ENCODE measurements around the gene PSMA5. TPM values are rescaled to one million over a fixed set of nuclear protein-coding genes. Genes with fewer than 3 reads are reported as not detected.

PSMA5 gene
- total and polyA plus RNA-seq, 9 donors, result 19.4 to 52.0 (median 38.1) TPM

DNA sequence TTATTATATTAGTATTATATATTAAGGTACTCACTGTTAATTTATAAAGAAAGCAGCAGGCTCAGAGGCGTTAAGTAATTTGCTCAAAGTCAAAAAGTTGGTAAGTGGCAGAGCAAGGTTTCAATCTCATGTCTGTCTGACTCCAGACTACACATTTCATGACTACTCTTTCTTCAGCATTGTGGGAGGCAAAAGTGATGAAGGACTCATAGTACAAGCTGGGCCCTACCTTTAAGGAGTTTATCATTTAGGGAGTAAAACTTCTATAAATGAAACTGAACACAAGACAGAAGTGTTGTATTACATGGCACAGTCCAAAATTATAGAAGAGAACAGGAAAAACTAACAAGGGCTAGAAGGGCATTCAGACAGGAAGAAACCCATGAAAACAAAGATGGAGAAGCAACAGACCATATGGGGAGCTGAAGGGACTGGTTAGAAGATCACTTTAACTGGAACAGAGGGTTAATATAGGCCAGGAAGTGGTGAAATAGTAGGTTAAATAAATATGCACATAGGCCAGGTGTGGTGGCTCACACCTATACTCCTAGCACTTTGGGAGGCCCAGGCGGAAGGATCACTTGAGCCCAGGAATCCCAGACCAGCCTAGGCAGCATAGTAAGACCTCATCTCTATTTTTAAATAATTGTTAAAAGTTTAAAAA, 40.1 kb downstream of the PSMA5 start:
- WGBS, 3 donors, result 91 to 96% (median 92%) methylated on average over 2 of the region's 2 CpGs
- Histone ChIP-seq H3K4me1 (ENCODE audit: insufficient read depth) (no peaks in the 10 kb centered on the region), H3K9me3 (no peaks in the 10 kb centered on the region), H3K27ac (no peak overlapping the region), H3K27me3 (no peaks in the 10 kb centered on the region), H3K36me3 (no peaks in the 10 kb centered on the region), H3K4me3 (no peak overlapping the region)
- TF ChIP-seq EP300 (IDR thresholded peaks at IDR 0.05), result no peak
- TF ChIP-seq, protein P1, sequence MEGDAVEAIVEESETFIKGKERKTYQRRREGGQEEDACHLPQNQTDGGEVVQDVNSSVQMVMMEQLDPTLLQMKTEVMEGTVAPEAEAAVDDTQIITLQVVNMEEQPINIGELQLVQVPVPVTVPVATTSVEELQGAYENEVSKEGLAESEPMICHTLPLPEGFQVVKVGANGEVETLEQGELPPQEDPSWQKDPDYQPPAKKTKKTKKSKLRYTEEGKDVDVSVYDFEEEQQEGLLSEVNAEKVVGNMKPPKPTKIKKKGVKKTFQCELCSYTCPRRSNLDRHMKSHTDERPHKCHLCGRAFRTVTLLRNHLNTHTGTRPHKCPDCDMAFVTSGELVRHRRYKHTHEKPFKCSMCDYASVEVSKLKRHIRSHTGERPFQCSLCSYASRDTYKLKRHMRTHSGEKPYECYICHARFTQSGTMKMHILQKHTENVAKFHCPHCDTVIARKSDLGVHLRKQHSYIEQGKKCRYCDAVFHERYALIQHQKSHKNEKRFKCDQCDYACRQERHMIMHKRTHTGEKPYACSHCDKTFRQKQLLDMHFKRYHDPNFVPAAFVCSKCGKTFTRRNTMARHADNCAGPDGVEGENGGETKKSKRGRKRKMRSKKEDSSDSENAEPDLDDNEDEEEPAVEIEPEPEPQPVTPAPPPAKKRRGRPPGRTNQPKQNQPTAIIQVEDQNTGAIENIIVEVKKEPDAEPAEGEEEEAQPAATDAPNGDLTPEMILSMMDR (IDR thresholded peaks at IDR 0.05), result no peak
- intact Hi-C loops (cut with DNase I), result no loop called here
- DNase-seq, result no peak

DNA sequence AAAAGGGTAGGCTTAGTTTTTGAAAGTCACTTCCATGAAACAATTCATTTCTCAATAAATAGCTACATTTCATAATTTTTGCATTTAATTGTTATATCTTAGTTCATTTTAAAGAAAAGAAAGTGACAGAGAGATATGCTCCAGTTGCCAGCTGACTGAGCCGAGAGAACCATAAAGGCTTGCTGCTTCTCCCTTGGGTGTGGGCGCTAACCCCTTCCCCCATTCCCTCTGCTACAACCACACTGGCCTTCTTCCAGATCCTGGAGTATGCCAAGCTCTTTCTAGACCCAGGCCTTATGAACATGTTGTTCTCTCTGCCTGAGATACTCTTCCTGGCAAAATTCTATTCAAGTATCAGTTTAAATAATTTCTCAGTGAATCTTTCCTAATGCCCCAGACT, 40.8 kb downstream of the PSMA5 start:
- TF ChIP-seq POLR2A (IDR thresholded peaks at IDR 0.05), result no peak
- TF ChIP-seq, protein P1 (IDR thresholded peaks at IDR 0.05), result no peak
- no peak for TF ChIP-seq EP300 (IDR thresholded peaks at IDR 0.05)
- no peak overlapping the region for H3K27ac ChIP-seq
- H3K4me3 ChIP-seq, result no peak overlapping the region
- H3K9me3 ChIP-seq, result no peaks in the 10 kb centered on the region
- H3K27me3 ChIP-seq, result no peaks in the 10 kb centered on the region
- 56 to 71% (median 64%) methylated on average over 2 of the region's 2 CpGs for WGBS, 3 donors
- no peak for DNase-seq
- H3K36me3 ChIP-seq, result no peaks in the 10 kb centered on the region
- intact Hi-C loops (cut with DNase I), result no loop called here
- H3K4me1 ChIP-seq (ENCODE audit: insufficient read depth), result no peaks in the 10 kb centered on the region

DNA sequence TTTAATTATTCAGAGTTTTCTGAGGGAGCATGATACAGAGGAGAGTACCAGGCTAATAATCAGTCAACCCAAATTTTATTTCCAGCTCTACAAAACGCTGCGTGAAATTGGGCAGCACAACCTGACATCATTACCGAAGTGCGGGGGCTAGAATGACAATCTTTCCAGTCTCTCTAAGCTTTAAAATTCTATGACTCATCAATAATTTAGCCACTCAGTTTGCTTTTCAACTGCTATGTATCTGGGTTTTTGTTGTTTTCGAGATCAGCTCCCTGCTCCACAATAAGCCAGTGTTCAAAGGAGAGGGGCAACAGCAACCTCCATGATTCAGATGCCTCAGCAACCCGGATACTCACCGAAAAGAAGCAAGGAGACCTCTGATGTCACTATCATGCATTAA, 42.4 kb downstream of the PSMA5 start:
- intact Hi-C loops (cut with DNase I), result no loop called here

DNA sequence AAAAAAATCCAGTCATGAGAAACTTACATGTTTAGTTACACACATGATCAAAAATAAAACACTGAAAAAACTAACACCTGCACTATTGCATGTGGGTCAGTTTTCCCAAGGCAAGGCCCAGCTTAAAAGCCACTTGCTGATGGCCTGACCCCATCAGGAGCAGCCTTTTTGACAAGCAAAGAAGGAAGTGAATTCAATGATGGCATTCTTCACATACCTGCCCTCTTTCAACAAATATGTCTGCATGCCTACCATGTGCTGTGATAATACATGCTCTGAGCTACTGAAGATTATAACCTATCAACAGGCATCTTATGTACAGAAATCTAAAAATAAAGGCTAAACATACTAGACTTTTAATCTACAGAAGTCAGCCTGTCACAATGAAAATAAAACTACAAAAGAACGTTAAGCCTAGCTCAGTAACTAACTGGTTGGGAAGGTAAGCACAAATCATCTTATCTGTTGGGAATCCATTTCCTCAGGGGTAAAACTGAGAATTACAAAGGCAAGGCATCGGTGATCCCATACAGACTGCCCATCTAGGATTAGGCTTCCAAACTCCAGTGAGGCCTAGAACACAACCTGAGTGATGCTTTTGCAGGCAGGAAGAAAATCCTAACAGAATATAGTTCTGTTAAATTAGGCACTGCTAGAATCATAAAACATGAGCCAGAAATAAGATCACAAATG, 43.0 kb downstream of the PSMA5 start:
- H3K9me3 ChIP-seq, result no peaks in the 10 kb centered on the region

More for the DNA sequence above, 42.4 kb downstream of the PSMA5 start:
- 81 to 91% (median 85%) methylated on average over 7 of the region's 7 CpGs for WGBS, 3 donors
- Histone ChIP-seq H3K27ac (no peak overlapping the region), H3K4me3 (no peak overlapping the region), H3K27me3 (no peaks in the 10 kb centered on the region), H3K4me1 (ENCODE audit: insufficient read depth) (no peaks in the 10 kb centered on the region), H3K36me3 (no peaks in the 10 kb centered on the region), H3K9me3 (no peaks in the 10 kb centered on the region)
- no peak for DNase-seq
- no peak for TF ChIP-seq EP300 (IDR thresholded peaks at IDR 0.05)
- TF ChIP-seq, protein P1 (IDR thresholded peaks at IDR 0.05), result no peak
- TF ChIP-seq POLR2A (IDR thresholded peaks at IDR 0.05), result no peak

More for the DNA sequence above, 43.0 kb downstream of the PSMA5 start:
- DNase-seq, result no peak
- TF ChIP-seq, protein P1 (IDR thresholded peaks at IDR 0.05), result no peak
- TF ChIP-seq POLR2A (IDR thresholded peaks at IDR 0.05), result no peak
- Histone ChIP-seq H3K36me3 (no peaks in the 10 kb centered on the region), H3K4me1 (ENCODE audit: insufficient read depth) (no peaks in the 10 kb centered on the region), H3K4me3 (no peak overlapping the region), H3K27me3 (no peaks in the 10 kb centered on the region), H3K27ac (no peak overlapping the region)
- WGBS, 3 donors, result 57 to 79% (median 65%) methylated on average over 2 of the region's 2 CpGs
- intact Hi-C loops (cut with DNase I), result no loop called here
